Osteoblast (primary cell): ENCODE results near the gene ITPRID2. TPM values are rescaled to one million over a fixed set of nuclear protein-coding genes. Genes with fewer than 3 reads are reported as not detected.
A peak's percentile ranks its signal among the peaks of the same experiment; 100 is the strongest.

Experiments used
- DNase-seq: peaks from one replicate; pipeline ENCODE4 v3.0.0; 2011; ENCODE audit warnings: low spot score, mixed read lengths; ENCODE audit not compliant: insufficient read length; ENCODE audit errors: missing footprints
- H2AFZ ChIP-seq: 2 replicates; pipeline ENCODE4 v1.6.0; 2011; ENCODE audit warnings: mild to moderate bottlenecking, low read length
- H3K27ac ChIP-seq: 2 replicates; pipeline ENCODE4 v1.5.1; 2011; ENCODE audit warnings: mild to moderate bottlenecking, low read depth, low read length, moderate library complexity
- H3K27me3 ChIP-seq: 2 replicates; pipeline ENCODE4 v1.6.0; 2012; ENCODE audit warnings: mild to moderate bottlenecking, control low read depth, inconsistent platforms, low read length, moderate library complexity; ENCODE audit not compliant: insufficient read depth
- H3K36me3 ChIP-seq: 2 replicates; pipeline ENCODE4 v1.5.1; 2011; ENCODE audit warnings: mild to moderate bottlenecking, low read length, control low read depth, moderate library complexity; ENCODE audit not compliant: insufficient read depth
- H3K4me1 ChIP-seq: 2 replicates; pipeline ENCODE4 v1.5.1; 2011; ENCODE audit warnings: mild to moderate bottlenecking, low read length, control low read depth, moderate library complexity; ENCODE audit not compliant: insufficient read depth
- H3K4me2 ChIP-seq: 2 replicates; pipeline ENCODE4 v1.6.0; 2011; ENCODE audit warnings: mild to moderate bottlenecking, low read length; ENCODE audit not compliant: insufficient read depth
- H3K4me3 ChIP-seq: fragments of 200-600 bp; sonication (generic); 3 replicates; pipeline ENCODE4 v1.5.1; 2012; ENCODE audit warnings: mild to moderate bottlenecking, low read length, inconsistent platforms; ENCODE audit not compliant: insufficient read depth
- H3K79me2 ChIP-seq: 2 replicates; pipeline ENCODE4 v1.6.0; 2012; ENCODE audit warnings: mild to moderate bottlenecking, low read length, control low read depth, inconsistent platforms; ENCODE audit not compliant: insufficient read depth
- H3K9me3 ChIP-seq: 2 replicates; pipeline ENCODE4 v1.5.1; 2011; ENCODE audit warnings: low read depth, low read length, control low read depth
- H4K20me1 ChIP-seq: 2 replicates; pipeline ENCODE4 v1.6.0; 2012; ENCODE audit warnings: mild to moderate bottlenecking, low read length, control low read depth; ENCODE audit not compliant: insufficient read depth
- CTCF ChIP-seq: IDR thresholded peaks from 2 replicates; pipeline ENCODE4 v1.5.1; 2011; ENCODE audit warnings: mild to moderate bottlenecking, low read depth, low read length, moderate library complexity; ENCODE audit errors: extremely low read depth
- total RNA-seq: library from RNA; depleted of rRNA; stranded (reverse); fragments of >200 nt; gene quantifications from 2 replicates; pipeline ENCODE4 v1.2.3, GENCODE V29; 2012

The ITPRID2 gene
- total RNA-seq, 1 donor = 108 TPM

GRCh38 chr2:181895818-181896217 lies 4.3 kb downstream of the ITPRID2 start:
- DNase-seq = no peak
- H4K20me1 ChIP-seq = peaks cover 10% of the 10 kb centered on the region
- no peak for TF ChIP-seq CTCF
- no peak overlapping the region for H3K27ac ChIP-seq
- H3K4me1 ChIP-seq = peaks cover 23% of the 10 kb centered on the region
- H3K4me2 ChIP-seq = peak overlapping the region; percentile 71
- no peaks in the 10 kb centered on the region for H3K27me3 ChIP-seq
- H3K9me3 ChIP-seq = no peaks in the 10 kb centered on the region
- H3K36me3 ChIP-seq = peaks cover 35% of the 10 kb centered on the region
- no peak overlapping the region for H3K4me3 ChIP-seq
- H2AFZ ChIP-seq = no peak overlapping the region
- H3K79me2 ChIP-seq = peaks cover 68% of the 10 kb centered on the region

DNA sequence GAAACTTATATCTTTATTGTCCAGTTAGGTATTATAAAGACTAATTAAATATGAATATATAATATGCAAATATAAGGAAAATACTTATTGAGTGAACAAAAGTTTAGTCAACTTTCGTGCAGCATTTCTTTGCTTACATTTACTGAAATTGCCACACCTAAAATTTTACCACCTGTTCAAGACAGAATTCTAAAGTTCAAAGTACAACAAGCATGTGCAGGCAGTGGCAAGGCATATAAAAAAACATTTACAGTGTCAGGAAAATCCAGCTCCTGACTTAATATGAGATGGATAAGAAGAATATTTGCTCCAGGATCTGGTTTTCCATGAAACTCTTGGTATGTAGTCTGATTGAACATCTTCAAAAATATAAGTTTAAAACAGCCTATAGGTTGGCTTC lies 4.8 kb downstream of the ITPRID2 start:
- no peak overlapping the region for H3K4me2 ChIP-seq
- no peak for TF ChIP-seq CTCF
- DNase-seq = no peak
- no peak overlapping the region for H2AFZ ChIP-seq
- H3K27ac ChIP-seq = peak overlapping the region; percentile 26
- H3K36me3 ChIP-seq = peaks cover 36% of the 10 kb centered on the region
- H3K27me3 ChIP-seq = no peaks in the 10 kb centered on the region
- H3K79me2 ChIP-seq = peaks cover 72% of the 10 kb centered on the region
- H3K9me3 ChIP-seq = no peaks in the 10 kb centered on the region
- peaks cover 10% of the 10 kb centered on the region for H4K20me1 ChIP-seq
- H3K4me1 ChIP-seq = peaks cover 23% of the 10 kb centered on the region
- no peak overlapping the region for H3K4me3 ChIP-seq

- Histone ChIP-seq H2AFZ (no peak overlapping the region), H3K36me3 (peaks cover 64% of the 10 kb centered on the region), H3K4me1 (peaks cover 9% of the 10 kb centered on the region), H3K4me3 (no peak overlapping the region), H3K4me2 (no peak overlapping the region), H3K27me3 (no peaks in the 10 kb centered on the region), H3K79me2 (peaks cover 68% of the 10 kb centered on the region), H3K27ac (no peak overlapping the region), H4K20me1 (peaks cover 10% of the 10 kb centered on the region), H3K9me3 (no peaks in the 10 kb centered on the region)
- no peak for DNase-seq
- TF ChIP-seq CTCF = no peak
These were observed 8.6 kb downstream of the ITPRID2 start for GRCh38 chr2:181900007-181900651.

DNA sequence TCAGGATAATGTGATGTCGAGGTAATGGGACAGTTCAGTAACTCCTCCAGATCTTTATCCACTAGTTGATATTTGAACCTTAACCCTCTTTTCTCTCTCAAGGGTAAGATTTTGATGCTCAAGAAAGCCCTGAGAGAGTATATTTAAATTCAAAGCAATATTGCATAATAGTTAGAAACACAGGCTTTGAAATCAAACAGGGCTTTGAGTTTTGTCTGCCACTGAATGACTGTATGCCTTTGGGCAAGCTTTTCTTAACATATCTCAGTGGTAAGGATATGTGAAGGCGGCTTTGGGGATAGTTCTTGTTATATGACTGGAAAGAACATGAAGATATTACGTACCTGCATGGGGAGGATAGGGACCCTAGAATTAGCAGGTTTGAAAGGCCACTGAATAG lies 11.1 kb downstream of the ITPRID2 start:
- no peak overlapping the region for H3K4me3 ChIP-seq
- no peaks in the 10 kb centered on the region for H3K4me1 ChIP-seq
- no peak for DNase-seq
- no peaks in the 10 kb centered on the region for H3K9me3 ChIP-seq
- no peaks in the 10 kb centered on the region for H3K27me3 ChIP-seq
- no peak for TF ChIP-seq CTCF
- H3K27ac ChIP-seq = no peak overlapping the region
- H3K79me2 ChIP-seq = peaks cover 70% of the 10 kb centered on the region
- peaks cover 5% of the 10 kb centered on the region for H4K20me1 ChIP-seq
- no peak overlapping the region for H3K4me2 ChIP-seq
- H2AFZ ChIP-seq = no peak overlapping the region
- peaks cover 70% of the 10 kb centered on the region for H3K36me3 ChIP-seq
